Breast epithelium (tissue), 4 donors: ENCODE measurements around the gene RASAL3. TPM values are rescaled to one million over a fixed set of nuclear protein-coding genes. Genes with fewer than 3 reads are reported as not detected.

Experiments
- DNase-seq, 2 donors: peaks; one replicate each; pipeline ENCODE4 v3.0.0-alpha.2; 2019; ENCODE audit warnings: low spot score in 2 of 2
- H3K27ac ChIP-seq, 2 donors: fragments of 200-600 bp; sonication (generic) in 1 of 2; one replicate each; pipeline ENCODE4 v1.5.1; 2016 to 2019; ENCODE audit warnings: mild to moderate bottlenecking in 1 of 2
- H3K27me3 ChIP-seq, 2 donors: fragments of 200-600 bp; sonication (generic) in 1 of 2; one replicate each; pipeline versions ENCODE4 v1.5.1 to v1.6.0; 2017 to 2019; ENCODE audit warnings: control low read depth in 1 of 2, mild to moderate bottlenecking in 1 of 2
- H3K36me3 ChIP-seq: fragments of 200-600 bp; one replicate; pipeline ENCODE4 v1.5.1; 2019
- H3K4me1 ChIP-seq, 2 donors: fragments of 200-600 bp; sonication (generic); one replicate each; pipeline ENCODE4 v1.5.1; 2016 to 2019; ENCODE audit warnings: control low read depth in 1 of 2
- H3K4me3 ChIP-seq, 3 donors: fragments of 200-600 bp; sonication (generic); 1 replicate in 2 of 3; 2 replicates in 1 of 3; pipeline ENCODE4 v1.5.1; 2016 to 2019; ENCODE audit warnings: mild to moderate bottlenecking in 3 of 3, moderate library complexity in 2 of 3
- H3K9me3 ChIP-seq, 2 donors: fragments of 200-600 bp; sonication (generic) in 1 of 2; one replicate each; pipeline ENCODE4 v1.5.1; 2016 to 2019; ENCODE audit warnings: control low read depth in 1 of 2
- CTCF ChIP-seq, 3 donors: fragments of 450-650 bp; IDR thresholded peaks; one replicate each; pipeline ENCODE4 v1.5.1; 2016 to 2017; ENCODE audit warnings: antibody characterized with exemption in 3 of 3, mild to moderate bottlenecking in 3 of 3, moderate library complexity in 3 of 3
- POLR2A ChIP-seq: fragments of 450-650 bp; IDR thresholded peaks from one replicate; pipeline ENCODE4 v1.6.1; 2016; ENCODE audit warnings: antibody characterized with exemption, mild to moderate bottlenecking, moderate library complexity
- POLR2AphosphoS5 ChIP-seq, 3 donors: sonication (generic); formaldehyde crosslinking; IDR thresholded peaks; one replicate each; pipeline ENCODE4 v1.6.1; 2017; ENCODE audit warnings: antibody characterized with exemption in 3 of 3
- intact Hi-C: fragments of 100-400 bp; cut with DNase I; formaldehyde crosslinking; loops from one replicate; pipeline ENCODE4 v1.15.1; 2023; ENCODE audit warnings: low total_unique reads
- total RNA-seq, 3 donors: library from RNA; depleted of rRNA; stranded (reverse); fragments of >200 nt; gene quantifications; one replicate each; pipeline ENCODE4 v1.1.0, GENCODE V29; 2016

RASAL3 gene
- total RNA-seq, 3 donors from 2014 or later: 1.8 to 5.9 (median 3.4) TPM

GRCh38 chr19:15455996-15456395 is 8.3 kb downstream of the RASAL3 start:
- H3K36me3 ChIP-seq: no peaks in the 10 kb centered on the region
- peaks cover 0 to 43% of the 10 kb centered on the region in 2 donors for H3K27me3 ChIP-seq
- DNase-seq: no peak
- intact Hi-C loops: no loop called here
- TF ChIP-seq POLR2A (no peak), POLR2AphosphoS5 (IDR thresholded peaks at IDR 0.05) (no peak), CTCF (IDR thresholded peaks at IDR 0.05) (no peak)
- H3K4me1 ChIP-seq: peaks cover 0 to 3% of the 10 kb centered on the region in 2 donors
- no peaks in the 10 kb centered on the region for H3K9me3 ChIP-seq
- no peak overlapping the region for H3K27ac ChIP-seq
- H3K4me3 ChIP-seq: no peak overlapping the region

GRCh38 chr19:15453906-15454860 is 10.2 kb downstream of the RASAL3 start:
- H3K36me3 ChIP-seq: no peaks in the 10 kb centered on the region
- DNase-seq: no peak
- no peak overlapping the region for H3K27ac ChIP-seq
- H3K27me3 ChIP-seq: peaks cover 0 to 43% of the 10 kb centered on the region in 2 donors
- intact Hi-C loops: no loop called here
- peaks cover 0 to 3% of the 10 kb centered on the region in 2 donors for H3K4me1 ChIP-seq
- TF ChIP-seq POLR2A (no peak), CTCF (IDR thresholded peaks at IDR 0.05) (no peak), POLR2AphosphoS5 (IDR thresholded peaks at IDR 0.05) (no peak)
- H3K4me3 ChIP-seq: no peak overlapping the region
- H3K9me3 ChIP-seq: no peaks in the 10 kb centered on the region

DNA sequence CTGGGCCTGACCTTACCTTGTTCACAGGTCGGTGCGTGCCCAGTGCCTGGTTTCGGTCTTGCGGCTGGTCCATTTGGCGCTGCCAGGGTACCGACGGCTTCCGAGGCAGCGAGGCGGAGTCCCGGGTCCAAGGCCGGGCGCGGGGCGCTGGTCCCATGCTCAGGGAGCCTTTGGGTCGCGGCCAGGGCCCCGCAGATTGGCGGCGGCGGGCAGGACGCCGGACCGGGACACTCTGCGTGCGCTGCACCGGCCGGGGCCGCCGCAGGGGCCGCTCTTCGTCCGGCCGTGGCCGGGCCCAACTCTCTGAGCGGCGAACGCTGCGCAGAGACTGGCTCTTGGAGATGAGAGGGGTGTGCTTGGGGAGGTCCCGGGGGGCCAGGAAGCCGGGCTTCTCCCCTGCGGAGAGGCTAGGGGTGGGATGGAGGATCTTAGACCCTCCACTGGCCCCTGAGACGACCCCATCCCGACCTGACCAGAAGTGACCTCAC is 11.2 kb downstream of the RASAL3 start:
- Histone ChIP-seq H3K27ac (peak overlapping the region; percentile 8 to 61), H3K36me3 (no peaks in the 10 kb centered on the region), H3K4me3 (peak overlapping the region; percentile 45 to 75 (median 54)), H3K27me3 (peaks cover 0 to 41% of the 10 kb centered on the region in 2 donors), H3K9me3 (no peaks in the 10 kb centered on the region), H3K4me1 (peaks cover 0 to 3% of the 10 kb centered on the region in 2 donors)
- TF ChIP-seq POLR2A (no peak), CTCF (IDR thresholded peaks at IDR 0.05) (peak in 1 of 3 donors; percentile 15)
- DNase-seq: no peak
- intact Hi-C loops: no loop called here

DNA sequence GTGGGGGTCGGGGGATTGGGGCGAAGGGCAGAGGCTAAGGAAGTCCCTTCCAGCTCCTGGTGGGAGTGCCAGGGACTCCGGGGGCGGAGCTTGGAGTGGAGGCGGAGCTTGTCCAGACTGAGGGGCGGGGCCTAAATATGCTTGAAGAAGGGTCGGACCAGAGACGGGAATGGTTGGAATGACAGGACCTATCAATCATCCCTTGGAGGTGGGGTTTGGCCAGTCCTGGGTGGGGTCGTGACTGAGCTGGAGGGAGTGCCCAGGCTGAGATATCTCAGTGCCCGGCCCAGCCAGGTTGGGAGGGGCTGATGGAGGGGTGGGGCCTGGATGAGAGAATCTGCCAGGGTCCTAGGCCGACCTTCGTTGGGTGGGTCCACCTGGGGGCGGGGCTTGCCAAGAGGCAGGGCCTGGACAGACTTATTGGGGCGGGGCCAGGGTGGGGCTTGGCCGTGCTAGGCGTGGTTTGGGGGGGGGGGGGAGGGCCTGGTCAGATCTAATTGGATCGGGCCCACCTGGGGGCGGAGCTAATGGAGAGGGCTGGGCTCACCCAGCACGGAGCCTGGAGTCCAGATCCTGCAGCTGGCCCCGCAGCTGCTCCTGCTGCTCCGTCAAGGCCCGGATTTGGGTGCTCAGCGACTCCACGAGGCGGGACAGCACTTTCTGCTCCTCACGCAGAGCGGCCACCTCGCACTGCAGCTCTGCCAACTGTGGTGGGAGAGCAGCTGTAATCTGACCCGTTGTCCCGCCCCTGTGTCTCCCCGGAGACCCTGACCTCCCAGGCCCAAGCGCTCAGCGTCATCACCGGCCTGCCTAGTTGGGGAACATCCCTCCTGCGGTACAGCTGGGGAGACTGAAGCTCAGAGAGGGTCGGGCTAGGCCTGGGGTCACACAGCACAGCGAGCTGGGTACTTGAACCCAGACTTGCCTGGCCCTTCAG is 12.0 kb downstream of the RASAL3 start:
- TF ChIP-seq POLR2AphosphoS5 (IDR thresholded peaks at IDR 0.05) (peak; percentile 22 to 45 (median 33)), POLR2A (no peak), CTCF (IDR thresholded peaks at IDR 0.05) (no peak)
- intact Hi-C loops: no loop called here
- Histone ChIP-seq H3K27me3 (peaks cover 0 to 33% of the 10 kb centered on the region in 2 donors), H3K4me3 (peak overlapping the region; percentile 45 to 75 (median 54)), H3K4me1 (peaks cover 0 to 2% of the 10 kb centered on the region in 2 donors), H3K9me3 (no peaks in the 10 kb centered on the region), H3K27ac (peak overlapping the region; percentile 61 to 77), H3K36me3 (no peaks in the 10 kb centered on the region)
- DNase-seq: peak; percentile 78 to 90
